ENCODE measurements around the gene PALM2AKAP2.
A peak's percentile ranks its signal among the peaks of the same experiment; 100 is the strongest.
"Not testable (repeated sequence)": the region's sequence is repeated elsewhere in the genome, so short reads cannot be mapped to it uniquely, and the experiment has no call there.

PALM2AKAP2 gene

DNA sequence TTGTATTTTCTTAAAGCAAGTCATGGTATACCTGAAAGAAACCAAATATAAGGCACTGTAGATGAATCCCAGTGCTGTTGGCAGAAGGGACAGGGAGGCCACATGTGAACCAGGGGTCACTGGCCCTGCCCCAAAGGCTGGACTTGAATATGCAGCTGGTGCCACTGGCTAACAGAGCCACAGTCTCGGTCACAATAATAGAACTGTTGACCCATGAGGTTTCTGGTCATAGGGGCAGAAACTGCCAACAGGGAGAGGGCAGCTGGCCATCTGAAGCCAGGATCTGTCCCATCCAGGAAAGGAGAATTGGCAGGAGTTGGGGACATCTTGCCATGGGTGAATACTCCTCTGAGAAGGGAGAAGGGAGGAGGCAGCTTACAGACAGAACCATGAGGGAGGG, 31.9 kb downstream of the PALM2AKAP2 start:
- no peak for DNase-seq

DNA sequence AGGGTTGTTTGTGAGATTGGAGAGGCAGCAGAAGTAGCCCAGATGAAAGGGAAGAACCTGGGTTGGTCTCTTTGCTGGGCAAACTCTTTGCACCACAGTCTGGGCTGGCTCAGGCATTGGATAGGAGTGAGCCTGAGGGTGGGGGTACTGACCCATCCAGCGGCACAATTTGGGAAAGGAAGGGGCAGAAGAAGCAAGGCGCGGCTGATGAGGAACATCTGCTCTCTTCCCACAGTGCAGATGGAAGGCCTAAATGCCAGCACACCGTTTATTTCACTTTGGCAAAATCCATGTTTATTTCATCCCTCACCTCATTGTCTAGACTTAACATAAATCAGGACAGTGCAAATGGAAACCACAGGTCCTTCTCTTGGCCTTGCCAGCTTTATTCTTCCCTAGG, 32.3 kb downstream of the PALM2AKAP2 start:
- no peak for DNase-seq

DNA sequence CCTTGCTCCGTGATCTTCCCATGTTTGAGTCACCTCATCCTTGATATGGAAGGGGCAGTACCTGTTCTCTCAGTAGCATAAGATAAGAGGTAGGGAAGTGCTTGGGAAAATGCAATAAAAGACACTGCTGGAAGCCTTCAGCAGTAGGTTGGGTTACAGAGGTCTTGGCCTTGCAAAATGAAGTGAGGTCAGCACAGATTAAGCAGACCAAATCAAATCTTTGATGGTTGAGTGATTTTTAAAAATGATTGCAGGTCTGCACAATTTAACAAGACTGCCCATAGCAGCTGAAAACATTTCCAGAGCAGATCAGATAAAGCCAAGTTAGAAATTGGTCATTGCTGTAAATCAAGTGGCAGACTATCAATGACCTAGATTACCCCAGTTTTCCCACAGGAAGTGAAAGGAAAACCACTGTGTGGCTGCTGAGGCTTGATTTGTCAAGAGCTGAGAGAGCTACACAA, 32.9 kb downstream of the PALM2AKAP2 start:
- DNase-seq = no peak

DNA sequence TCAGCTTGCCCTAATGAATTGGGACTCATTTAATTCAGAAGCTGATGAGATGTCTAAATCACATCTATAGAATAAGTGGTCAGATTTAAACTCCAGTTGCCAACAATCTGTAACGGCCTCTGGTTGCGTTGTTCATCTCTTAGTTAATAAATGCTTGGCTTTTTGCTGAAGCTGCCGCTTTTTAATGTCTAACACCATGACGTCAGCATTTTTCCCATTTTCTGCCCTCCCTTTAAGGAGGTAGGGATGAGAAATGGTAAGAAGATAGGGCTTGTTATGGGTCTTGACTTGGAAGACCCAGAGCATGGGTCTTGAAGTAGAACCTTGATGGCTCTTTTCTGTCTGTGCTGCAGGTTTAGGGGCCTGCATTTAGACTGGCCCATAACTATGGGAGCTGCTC, 33.3 kb downstream of the PALM2AKAP2 start:
- DNase-seq = no peak

DNA sequence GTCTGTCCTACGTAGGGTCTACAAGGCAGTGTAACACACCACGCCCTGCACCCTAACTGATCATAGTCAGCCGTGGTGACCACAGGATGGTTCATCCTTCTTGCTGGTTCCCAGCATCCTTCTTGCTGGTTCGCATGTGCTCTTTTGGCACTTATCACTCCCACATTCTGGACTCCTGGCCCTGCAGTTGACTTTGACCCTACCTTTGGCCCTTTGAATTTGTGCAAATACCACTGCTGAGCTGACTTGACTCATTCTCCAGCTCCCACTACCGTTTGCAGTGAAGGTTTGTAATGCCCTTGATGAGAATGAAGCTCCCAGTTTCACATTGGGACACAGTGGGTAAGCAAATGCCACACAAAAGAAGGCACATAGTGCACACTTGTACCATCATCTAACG, 33.8 kb downstream of the PALM2AKAP2 start:
- DNase-seq = no peak

DNA sequence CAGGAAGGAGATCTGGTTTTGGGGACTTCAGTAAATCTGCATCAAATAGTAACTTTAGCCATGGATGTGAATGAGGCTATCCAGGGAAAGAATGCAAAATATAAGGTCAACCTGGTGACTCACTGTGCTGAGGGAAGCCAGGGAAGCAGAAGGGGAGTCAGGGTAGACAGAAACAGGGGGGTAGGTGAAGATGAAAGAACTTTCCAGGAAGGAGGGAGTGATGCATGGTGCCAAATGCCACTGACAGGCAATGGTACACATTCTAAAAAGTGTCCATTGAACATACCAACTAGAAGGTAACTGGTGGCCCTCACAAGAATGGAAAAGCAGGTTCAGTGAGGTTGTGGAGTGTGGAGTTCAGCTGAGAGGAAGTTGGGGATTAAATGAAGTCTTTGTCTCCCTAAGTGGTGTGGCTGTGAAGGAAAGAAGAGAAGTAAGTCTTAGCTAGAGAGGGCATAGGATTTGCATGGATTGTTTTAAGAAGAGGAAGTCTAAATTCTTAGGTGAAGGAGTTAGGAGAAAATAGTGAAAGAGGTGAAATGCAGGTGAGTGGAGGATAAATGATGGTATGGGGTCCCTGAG, 35.5 kb downstream of the PALM2AKAP2 start:
- DNase-seq = no peak

DNA sequence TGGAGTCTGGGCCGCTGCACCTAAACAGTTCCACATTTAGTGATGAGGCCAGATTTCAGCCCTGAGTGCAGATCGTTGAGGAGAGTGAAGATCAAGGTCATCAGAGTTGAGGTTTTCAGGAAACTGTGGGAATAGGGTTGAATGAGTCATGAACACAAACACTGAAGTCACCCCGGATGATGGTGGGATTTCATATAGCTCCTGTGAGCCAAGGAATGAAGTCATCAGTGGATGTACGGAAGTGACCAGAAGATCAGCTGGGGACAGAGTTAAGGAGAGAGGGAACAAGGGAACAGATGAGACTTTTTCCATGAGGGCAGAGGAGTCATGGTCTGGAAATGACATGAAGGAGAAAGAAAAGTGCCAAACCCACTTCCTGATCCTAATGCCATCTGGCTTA, 36.5 kb downstream of the PALM2AKAP2 start:
- no peak for DNase-seq

DNA sequence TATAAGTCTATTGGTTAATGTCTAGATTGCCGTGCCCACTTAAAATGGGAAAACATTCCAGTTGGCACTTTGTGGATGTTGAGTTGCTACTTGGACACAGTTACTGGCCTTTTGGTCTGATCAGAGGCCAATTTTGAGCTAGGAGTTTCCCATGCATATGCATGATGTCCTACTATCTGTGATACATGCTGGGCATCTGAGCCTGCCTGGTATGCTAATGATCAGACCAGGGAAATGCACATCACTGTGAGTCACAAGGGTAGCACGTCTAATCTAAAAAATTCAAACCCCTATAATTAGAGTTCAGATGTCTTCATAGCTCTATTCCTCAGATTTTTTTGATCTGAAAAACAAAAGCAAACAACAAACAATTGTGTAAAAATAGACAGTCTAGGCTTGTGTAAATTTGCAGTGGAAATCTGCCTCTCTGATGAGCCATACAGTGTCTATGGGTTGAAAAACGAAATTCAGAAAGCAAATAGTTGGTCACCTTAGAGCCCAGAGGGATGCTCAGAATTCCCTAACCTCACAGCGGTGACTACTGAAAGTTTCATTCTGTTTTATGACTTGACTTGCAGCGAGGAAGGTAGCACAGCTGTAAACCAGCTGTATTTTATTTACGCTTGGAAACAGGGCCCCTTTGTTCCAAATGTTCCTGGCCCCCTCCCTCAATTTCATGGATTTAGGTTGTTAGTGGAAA, 37.3 kb downstream of the PALM2AKAP2 start:
- no peak for DNase-seq

DNA sequence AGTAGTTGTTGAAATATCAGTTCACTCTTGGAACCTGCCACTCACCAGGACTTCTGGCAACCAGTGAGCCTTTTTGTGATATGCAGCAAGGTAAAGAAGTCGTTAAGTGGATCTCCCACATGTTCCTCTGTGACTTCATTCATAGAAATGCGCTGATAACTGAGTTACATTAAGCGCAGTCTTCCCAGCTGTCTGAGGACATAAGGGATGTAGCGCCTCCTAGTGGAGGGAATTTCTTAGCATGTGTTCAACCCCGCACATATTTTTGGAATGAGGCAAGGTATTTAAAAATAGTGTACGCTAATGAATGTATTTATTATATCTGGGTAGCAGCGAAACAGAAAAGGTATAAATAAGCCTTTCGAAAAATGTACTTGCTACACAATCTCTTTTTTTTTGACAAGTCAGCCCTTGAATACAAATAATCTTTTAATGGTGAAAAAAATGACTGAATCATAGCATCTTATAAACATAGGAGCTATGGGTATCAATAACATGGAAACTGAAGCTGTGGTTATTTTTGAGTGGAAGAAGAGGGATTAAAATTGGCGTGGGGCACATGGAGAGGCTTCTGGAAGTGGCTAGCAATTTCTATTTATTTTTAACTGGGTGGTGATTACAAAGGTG, 38.0 kb downstream of the PALM2AKAP2 start:
- DNase-seq = peak; percentile 71

DNA sequence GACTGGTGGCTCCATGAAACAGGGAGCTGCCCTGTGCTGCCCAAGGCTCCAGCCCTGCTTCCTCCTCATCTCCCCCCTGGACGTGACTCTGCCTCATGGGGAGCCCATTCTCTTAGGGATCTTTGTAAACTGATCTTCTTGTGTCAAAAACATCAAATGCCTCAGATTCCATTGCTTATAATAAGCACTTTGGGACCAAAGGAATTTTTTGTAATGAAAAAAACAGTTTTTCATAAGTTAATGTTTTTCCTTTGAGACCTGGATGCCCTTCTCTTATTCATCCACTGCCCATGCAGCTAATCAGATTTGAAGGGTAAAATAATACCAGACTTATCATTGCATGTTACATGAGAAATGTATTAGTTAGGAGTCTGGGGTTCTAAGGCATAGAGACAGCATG, 41.7 kb downstream of the PALM2AKAP2 start:
- no peak for DNase-seq

DNA sequence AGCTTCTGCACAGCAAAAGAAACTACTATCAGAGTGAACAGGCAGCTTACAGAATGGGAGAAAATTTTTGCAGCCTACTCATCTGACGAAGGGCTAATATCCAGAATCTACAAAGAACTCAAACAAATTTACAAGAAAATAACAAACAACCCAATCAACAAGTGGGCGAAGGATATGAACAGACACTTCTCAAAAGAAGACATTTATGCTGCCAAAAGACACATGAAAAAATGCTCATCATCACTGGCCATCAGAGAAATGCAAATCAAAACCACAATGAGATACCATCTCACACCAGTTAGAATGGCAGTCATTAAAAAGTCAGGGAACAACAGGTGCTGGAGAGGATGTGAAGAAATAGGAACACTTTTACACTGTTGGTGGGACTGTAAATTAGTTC, 45.4 kb downstream of the PALM2AKAP2 start:
- DNase-seq = not testable (repeated sequence)

DNA sequence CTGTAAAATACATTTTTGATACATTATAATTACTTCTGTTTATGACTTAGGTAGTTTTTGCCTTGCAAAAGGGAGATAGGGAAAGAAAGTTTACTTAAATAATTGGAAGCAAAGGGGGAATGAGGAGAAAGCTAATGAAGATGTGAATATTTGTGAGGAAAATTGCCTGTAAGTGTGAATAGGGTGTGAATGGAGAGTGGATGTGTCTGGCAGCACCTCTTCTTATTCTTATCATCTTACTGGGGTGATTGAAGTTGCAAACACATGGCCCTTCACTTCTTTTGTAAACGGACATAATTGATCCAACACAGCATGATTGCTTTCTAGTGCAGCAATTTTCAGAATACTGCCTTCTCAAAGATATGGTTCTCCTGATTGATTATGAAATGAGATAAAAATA, 46.6 kb downstream of the PALM2AKAP2 start:
- no peak for DNase-seq

DNA sequence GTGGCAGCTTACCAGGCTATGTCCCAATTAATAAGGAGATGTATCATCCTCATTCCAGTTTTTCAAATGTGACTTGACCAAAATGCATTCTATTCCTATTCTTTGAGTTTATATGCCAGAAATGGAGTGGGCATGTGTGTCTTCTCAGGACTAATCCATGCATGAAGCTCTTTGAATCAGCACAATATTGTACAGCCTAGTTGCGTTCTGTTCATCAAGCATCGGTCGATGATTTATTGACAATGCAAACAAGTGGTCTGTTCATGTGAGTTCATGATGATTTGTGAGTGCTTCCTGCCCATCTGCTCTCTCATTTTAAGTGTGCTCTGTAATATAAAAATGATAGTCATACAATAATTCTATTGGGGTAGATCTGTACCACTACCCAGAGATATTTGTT, 48.3 kb downstream of the PALM2AKAP2 start:
- DNase-seq = no peak

Measured in NCI-H1105 treated with DMSO at 0.1 percent for 48 hours (cell line).